Measurements from ENCODE around the gene SOWAHC.
"Not testable (repeated sequence)": the region's sequence is repeated elsewhere in the genome, so short reads cannot be mapped to it uniquely, and the experiment has no call there.

SOWAHC gene, protein sequence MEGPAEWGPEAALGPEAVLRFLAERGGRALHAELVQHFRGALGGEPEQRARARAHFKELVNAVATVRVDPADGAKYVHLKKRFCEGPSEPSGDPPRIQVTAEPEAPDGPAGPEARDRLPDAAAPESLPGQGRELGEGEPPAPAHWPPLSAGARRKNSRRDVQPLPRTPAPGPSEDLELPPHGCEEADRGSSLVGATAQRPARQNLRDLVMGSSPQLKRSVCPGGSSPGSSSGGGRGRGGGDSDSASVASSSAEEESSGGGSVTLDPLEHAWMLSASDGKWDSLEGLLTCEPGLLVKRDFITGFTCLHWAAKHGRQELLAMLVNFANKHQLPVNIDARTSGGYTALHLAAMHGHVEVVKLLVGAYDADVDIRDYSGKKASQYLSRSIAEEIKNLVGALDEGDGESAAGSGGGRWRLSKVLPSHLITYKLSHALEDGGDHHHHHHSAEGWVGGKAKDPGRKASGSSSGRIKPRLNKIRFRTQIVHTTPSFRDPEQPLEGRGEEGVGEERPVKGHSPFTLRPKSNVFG
- 2.0 to 2.8 reads per million in 2 experiments for total RNA-seq

DNA sequence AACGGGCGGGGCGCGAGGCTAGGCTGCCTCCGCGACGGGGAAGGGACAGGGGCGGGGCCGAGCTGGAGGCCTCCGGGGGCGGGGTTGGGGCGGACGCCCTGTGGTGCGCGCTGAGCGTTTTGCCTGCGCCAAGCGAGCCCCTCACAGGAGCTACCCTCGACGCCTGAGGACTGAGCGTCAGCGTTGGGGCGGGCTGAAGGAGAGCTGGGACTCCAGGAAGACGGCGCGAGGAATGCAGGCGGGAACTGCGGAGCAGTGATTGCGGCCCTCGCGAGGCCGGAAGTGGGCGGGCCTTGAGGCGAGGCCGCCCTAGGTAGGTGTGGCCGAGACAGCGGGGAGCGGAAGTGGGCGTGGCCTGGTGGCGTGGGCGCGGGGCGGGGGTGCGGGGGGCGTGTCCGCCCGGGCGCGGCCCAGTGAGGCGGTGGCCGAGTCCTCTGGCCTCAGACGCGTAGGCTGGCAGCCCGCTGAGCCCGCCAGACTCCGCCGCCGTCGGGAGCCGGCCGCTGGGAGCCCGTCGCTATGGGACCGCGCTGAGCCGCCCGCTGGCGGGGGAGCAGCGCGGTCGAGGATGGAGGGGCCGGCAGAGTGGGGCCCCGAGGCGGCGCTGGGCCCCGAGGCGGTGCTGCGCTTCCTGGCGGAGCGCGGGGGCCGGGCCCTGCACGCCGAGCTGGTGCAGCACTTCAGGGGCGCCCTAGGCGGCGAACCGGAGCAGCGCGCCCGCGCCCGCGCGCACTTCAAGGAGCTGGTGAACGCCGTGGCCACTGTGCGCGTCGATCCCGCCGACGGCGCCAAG, at the start of gene SOWAHC, which contains the start of gene SEPTIN10:
Gene SOWAHC (plus strand): TSS at position 443 of the 793 bp plus-strand sequence. CDS start 126 bp downstream, at position 569.
Gene SEPTIN10 (minus strand): TSS at position 45 of the 793 bp plus-strand sequence. CDS start 139 bp downstream, outside the sequence.
- peak; percentile 67 for DNase-seq (ENCODE audit: low read depth)

DNA sequence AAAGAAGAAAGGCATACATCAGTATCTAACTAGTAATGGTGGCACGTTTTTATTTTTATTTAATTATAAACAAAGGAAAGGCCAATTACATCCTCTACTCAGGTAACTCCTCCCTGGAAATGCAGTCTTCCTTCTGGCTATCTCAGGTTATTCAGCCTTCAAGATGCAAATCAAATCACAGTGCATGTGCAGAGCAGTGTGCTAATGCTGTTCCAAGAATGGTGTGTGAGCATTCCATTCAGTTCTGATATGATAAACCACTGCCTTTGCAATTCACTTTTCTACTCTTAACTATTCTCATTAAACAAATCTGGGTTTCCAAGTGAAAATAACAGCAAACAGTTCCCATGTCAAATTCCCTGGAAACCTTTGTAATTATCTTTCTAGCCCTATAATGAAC, 38.8 kb upstream of the SOWAHC start:
- DNase-seq (ENCODE audit: low read depth) = no peak

DNA sequence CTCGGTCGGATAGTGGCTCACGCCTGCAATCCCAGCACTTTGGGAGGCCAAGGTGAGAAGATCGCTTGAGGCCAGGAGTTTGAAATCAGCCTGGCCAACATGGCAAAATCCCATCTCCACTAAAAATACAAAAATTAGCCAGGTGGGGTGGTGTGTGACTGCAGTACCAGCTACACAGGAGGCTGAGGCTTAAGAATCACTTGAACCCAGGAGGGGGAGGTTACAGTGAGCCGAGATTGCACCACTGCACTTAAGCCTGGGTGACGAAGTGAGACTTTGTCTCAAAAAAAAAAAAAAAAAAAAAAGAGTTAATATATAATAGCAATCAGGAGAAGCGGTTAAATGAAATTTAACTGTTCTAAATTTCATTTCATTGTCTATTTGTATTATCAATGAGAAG, 36.5 kb upstream of the SOWAHC start:
- not testable (repeated sequence) for DNase-seq (ENCODE audit: low read depth)

DNA sequence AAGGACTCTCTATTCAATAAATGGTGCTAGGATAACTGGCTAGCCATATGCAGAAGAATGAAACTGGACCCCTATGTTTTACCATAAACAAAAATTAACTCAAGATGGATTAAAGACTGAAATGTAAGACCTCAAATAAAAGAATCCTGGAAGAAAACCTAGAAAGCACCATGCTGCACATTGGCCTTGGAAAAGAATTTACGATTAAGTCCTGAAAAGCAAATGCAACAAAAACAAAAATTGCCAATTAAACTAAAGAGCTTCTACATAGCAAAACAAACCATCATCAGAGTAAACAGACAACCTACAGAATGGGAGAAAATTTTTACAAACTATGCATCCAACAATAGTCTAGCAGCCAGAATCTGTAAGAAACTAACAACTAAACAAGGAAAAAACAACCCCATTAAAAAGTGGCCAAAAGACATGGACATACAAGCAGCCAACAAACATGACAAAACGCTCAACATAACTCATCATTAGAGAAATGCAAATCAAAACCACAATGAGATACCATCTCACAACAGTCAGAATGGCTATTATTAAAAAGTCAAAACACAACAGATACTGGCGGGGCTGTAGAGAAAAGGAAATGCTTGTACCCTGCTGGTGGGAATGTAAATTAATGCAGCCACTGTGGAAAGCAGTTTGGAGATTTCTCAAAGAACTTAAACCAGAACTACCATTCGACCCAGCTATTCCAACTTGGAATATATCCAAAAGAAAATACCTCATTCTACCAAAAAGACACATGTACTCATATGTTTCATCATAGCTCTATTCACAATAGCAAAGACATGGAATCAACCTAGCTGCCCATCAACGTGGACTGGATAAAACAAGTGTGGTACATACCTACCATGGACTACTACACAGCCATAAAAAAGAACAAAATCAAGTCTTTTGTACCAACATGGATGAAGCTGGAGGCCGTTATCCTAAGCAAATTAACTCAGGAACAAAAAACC, 31.0 kb upstream of the SOWAHC start:
- no peak for DNase-seq (ENCODE audit: low read depth)

DNA sequence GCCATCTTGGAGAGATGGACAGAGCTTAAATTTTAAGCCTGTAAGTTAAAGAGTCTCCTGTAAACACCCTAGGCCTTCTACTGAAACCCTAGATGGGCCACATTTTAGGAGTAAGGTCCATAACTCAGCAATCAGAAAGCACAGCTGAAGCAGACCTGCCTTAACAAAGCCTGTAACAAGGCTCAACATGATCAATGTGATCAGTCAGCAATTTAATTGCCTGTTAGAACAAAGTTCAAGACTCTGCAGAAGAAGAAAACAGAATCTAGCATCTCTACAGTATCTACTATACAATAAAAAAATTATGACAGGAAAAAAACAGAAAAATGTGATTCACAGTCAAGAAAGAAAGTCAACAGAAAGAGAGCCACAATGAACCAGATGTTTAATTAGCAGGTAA, 27.5 kb upstream of the SOWAHC start:
- no peak for DNase-seq (ENCODE audit: low read depth)

DNA sequence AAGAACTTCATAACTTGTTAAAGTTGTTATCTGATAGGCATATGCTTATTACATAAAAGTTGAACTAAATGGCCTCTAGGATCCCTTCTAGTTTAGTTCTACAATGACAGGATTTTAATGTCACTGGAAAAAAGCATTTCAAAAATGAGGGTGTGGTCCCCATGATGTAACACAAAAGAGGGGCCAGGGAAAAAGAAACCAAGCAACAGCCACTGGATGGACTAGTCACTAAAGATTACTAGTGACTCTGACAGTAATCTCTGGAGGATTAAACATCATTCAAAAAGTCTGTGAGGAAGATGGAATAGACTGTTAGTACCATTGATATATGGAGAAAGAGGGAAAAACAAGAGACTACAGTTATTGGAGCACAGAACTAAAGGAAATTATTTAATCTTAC, 23.0 kb upstream of the SOWAHC start:
- no peak for DNase-seq (ENCODE audit: low read depth)

DNA sequence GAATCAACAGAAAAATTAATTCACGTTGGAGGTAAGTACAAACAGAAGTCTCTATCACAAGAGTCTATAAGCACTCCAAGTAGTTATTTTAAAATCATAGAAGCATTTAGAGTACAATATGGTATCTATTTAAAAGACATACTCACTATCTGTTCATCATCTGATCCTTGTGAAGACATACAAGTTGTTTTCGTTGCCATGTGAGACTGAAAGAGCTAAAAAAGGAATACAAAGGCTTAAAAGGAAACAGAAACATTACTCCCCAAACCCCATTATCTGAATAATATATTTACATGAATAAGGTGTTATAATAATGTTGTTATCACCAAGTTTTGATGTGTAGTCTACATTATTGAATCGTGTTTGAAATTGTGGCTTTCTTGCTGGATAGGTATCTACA, 21.3 kb upstream of the SOWAHC start:
- no peak for DNase-seq (ENCODE audit: low read depth)

DNA sequence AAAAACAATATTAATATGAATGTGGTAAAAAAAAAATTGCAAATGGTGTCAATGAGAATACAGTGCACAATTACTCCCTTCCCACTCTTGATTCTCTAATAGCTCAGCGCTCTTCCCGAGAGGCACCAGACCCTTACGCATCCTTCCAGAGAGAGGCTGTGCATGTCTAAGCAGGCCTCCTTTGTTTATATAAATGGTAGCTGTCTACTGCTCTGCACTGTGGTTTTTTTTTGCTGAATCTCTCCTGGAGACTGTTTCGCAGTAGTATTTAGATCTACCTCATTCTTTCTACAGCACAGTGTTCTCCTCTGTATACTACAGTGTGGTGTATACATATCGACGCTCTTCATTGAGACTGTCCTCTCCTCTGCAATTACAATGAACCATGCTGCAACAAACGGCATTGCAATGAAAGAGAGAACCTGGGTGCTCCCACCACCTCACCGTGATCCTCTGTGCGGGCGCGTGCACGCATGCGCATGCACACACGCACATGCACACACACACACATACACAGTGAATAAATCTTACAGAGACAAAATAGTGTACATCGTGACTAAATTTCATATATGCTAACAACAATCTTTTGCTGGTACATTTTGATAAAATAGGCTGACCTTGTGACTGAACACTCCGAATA, 19.8 kb upstream of the SOWAHC start:
- DNase-seq (ENCODE audit: low read depth) = no peak

DNA sequence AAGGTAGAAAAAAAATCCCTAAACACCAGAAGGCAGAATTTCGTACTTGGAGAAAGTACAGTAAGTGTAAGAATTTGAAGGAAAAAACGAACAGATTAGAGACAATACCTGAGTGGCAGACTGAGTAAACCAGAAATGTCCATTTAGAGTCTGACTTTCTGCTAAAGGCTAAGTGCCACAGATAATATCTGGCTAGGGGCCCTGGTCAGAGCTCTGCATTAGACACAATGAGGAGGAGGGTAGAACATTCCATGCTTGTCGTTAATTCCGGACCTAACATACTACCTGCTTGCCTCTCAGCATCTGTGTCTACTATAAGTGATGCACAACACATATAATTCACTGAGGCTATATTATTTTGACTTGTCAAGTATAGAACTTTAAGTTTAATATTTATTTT, 18.5 kb upstream of the SOWAHC start:
- DNase-seq (ENCODE audit: low read depth) = no peak

DNA sequence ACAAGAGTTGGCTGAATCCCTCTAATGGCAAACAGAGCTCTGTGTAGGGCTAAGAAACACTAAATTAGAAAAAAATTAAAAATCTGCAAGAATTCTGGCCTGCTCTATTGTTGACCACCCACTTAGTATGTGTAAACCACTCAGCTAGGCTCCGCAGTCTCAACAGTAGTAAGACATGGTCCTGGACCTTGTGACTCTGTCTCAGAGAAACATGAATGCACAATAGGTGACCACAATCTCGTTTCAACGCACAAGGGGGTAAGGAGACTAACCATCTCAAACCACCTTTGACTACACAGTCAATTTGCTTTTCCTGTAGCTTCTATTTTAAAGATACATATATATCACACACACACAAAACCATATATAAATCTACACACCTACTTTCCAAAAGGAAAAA, 16.9 kb upstream of the SOWAHC start:
- no peak for DNase-seq (ENCODE audit: low read depth)

DNA sequence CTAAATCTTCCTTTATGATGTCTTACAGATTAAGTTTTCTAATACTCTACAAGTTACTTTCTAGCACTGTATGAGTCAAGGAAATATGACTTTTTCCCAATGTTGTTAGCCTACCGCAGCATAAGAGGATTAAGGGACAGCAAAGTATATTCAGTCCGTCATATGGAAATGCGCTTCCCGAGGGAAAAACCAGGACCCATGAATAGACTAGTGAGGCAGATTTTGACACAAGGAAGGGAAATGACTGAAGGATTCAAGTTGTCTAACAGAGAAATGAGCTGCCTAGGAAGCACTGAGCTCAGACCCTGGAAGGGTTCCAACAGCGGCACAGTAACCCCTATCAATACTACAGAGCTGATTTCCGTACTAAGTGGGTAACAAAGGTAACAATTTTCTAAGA, 12.4 kb upstream of the SOWAHC start:
- no peak for DNase-seq (ENCODE audit: low read depth)

DNA sequence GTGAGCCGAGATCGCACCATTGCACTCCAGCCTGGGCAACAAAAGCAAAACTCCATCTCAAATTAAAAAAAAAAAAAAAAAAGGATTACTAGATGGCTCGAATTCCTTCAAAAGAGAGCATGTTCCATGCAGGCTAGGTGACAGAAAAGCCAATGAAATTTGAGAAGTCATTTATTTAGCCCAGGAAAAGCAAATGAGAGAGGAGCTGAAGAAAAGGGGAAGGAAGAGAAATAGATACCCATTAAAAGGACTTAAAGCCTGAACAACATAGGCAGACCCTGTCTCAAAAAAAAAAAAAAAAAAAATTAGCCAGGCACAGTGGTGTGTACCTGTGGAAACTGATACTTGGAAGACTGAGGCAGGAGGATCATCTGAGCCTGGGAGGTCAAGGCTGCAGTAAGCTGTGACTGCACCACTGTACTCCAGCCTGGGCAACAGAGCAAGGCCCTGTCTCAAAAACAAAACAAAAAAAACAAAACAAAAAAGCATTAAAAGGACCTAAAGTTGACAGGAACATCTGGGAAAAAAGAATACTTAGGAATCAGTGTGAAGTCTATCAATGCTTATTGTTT, 11.5 kb upstream of the SOWAHC start:
- DNase-seq (ENCODE audit: low read depth) = no peak

DNA sequence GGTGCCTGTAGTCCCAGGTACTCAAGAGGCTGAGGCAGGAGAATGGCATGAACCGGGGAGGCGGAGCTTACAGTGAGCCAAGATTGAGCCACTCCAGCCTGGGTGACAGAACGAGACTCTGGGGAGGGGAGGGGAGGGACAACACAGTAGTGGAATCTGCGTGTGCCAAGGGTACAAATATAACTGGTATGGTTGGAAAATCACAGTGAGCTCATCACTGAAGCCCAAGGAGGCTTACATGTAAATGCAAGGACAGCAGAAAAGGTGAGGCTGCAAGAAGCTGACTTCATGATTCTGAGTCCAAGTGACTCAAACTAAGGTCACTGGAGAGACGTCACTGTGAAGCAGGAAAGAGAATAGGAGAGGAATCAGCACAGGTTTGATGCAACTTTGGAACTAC, 9.6 kb upstream of the SOWAHC start:
- DNase-seq (ENCODE audit: low read depth) = no peak

DNA sequence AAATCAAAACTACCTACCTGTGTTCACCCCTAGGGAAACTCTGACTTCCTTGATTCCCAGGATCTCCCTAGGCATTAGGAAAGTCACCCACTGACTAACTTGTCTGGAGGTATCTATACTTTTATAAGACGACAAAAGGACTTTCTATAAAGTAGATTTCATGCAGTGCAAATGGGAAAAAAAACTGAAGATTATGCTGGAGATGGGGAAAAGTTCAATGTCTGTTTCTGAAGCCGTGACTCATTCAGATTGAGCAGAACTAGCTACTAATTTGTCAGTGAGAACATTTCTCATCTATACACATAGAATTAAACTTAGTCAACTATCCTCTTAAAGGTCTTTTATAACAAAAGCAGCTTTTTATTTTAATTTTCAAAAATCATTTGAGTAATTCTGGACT, 6.4 kb upstream of the SOWAHC start:
- DNase-seq (ENCODE audit: low read depth) = no peak

DNA sequence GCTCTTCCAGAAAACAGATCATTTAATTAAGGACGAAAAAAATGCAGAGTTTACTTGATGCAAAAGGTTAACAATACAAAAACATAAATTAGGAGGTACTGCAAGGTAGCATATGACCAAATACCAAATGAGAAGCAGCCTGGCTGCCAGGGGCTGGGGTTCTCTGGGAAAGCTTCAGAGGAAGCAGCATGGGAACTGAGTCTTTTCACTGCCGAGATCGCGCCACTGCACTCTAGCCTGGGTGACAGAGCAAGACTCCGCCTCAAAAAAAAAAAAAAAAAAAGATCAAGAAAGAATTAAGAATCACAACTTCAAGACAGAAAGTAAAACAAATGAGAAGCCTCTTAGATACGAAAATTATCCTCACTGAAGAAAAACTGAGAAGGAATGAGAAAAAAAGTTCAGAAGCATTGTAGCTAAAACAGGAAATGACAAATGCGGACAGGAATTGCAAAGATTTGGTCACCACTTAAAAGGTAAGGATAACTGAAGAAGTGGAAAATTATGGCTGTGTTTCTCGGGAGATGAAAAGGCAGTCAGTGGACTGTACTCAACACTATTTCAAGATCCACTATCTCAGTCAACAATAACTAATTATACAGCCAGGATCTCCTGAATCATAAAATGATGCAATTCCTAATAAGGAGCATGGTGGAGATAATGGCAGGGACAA, 4.7 kb upstream of the SOWAHC start:
- no peak for DNase-seq (ENCODE audit: low read depth)

DNA sequence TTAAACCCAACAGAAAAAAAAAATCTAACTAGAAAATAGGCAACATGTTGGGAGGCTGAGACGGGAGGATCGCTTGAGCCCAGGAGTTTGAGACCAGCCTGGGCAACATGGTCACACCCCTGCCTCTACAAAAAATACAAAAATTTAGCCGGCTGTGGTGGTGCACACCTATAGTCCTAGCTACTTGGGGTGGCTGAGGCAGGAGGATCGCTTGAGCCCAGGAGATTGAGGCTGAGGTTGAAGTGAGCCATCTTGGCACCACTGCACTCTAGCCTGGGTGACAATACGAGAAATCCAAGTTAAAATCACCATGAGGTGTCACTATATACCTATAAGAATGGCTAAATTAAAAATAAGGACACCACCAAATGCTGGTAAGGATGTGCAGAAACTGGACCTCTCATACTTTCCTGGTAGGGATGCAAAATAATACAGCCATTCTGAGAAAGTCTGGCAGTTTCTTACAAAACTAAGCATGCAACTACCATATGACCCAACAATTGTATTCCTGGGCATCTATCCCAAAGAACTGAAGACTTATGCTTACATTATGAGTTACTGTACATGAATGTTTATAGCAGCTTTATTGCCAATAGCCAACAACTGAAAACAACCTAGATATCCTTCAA, 2.6 kb upstream of the SOWAHC start:
- DNase-seq (ENCODE audit: low read depth) = no peak

DNA sequence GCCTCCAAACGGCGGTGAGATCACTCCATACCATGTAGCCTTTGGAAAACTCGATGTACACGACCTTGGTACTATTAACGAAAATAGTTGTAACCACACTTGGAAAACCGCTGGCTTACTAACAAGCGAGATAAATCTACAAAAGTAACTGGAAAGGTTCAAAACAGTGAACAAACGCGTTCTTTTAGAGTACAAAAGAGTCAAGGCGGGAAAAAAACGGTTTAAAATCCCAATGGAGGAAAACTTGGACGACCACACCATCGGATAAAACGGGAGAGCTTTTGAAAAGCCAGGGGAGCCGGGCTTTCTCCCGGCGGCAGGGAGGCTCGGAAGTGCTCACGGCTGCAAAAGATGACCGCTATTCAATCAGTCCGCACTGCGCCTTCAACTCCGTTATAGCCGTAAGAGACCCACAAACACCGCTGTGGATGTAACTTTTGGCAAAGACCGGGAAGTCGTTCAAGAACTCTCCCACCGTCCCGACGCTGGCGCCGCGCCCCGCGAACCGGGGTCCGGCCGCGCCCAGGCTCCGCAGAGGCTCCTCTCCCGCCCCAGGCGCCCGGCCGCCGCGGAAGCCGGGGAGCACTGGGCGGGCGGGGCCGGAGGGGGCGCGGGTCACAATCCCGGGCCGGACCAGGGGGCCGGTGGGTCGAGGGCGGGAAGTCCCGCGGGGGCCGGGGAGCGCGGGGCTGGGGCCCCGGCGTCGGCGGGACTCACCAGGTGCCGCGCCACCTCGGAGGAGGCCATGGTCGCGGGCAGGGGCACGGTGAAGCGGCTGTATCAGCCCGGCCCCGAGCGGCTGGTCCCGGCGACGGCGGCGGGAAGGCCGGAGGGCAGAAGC, 863 bp upstream of the SOWAHC start:
- no peak for DNase-seq (ENCODE audit: low read depth)

DNA sequence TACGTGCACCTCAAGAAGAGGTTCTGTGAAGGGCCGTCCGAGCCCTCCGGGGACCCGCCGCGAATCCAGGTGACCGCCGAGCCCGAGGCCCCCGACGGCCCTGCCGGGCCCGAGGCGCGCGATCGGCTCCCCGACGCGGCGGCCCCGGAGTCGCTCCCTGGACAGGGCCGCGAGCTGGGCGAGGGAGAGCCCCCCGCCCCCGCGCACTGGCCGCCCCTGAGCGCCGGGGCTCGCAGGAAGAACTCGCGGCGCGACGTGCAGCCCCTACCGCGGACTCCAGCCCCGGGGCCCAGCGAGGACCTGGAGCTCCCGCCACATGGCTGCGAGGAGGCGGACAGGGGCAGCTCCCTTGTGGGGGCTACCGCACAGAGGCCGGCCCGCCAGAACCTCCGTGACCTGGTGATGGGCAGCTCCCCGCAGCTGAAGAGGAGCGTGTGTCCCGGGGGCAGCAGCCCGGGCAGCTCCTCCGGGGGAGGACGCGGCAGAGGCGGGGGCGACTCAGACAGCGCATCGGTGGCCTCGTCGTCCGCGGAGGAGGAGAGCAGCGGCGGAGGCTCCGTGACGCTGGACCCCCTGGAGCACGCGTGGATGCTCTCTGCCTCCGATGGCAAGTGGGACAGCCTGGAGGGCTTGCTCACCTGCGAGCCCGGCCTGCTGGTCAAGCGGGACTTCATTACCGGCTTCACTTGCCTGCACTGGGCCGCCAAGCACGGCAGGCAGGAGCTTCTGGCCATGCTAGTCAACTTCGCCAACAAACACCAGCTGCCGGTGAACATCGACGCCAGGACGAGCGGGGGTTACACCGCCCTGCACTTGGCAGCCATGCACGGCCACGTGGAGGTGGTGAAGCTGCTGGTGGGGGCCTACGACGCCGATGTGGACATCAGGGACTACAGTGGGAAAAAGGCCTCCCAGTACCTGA, 812 bp downstream of the SOWAHC start:
- DNase-seq (ENCODE audit: low read depth) = no peak

Data from T follicular helper cell (primary cell).